ENCODE data around the gene TTC28.

The TTC28 gene

GRCh38 chr22:27966168-27967064 is 713.2 kb downstream of the TTC28 start:
- no peak overlapping the region for H3K9ac ChIP-seq (ENCODE audit: insufficient read length, low read depth)
- H3K4me3 ChIP-seq (ENCODE audit: insufficient read length, low read depth): no peak overlapping the region
- H3K4me1 ChIP-seq (ENCODE audit: insufficient read depth, insufficient read length): no peaks in the 10 kb centered on the region
- no peak for DNase-seq (ENCODE audit: low read depth, low spot score)
- H3K9me3 ChIP-seq (ENCODE audit: insufficient read depth, low read length): no peaks in the 10 kb centered on the region; the same call in 1 of the 2 replicates
- H3K36me3 ChIP-seq (ENCODE audit: insufficient read depth, insufficient read length, low read length): no peaks in the 10 kb centered on the region
- TF ChIP-seq SUZ12 (IDR thresholded peaks at IDR 0.05; ENCODE audit: extremely low read depth, insufficient read depth, insufficient read length): no peak
- no peak for TF ChIP-seq ZNF274 (IDR thresholded peaks at IDR 0.05; ENCODE audit: low read depth, low read length)
- no peak for TF ChIP-seq YY1 (IDR thresholded peaks at IDR 0.05; ENCODE audit: insufficient read depth, insufficient read length)
- H3K27me3 ChIP-seq (ENCODE audit: insufficient read depth, insufficient read length): no peaks in the 10 kb centered on the region

GRCh38 chr22:27962268-27963044 is 717.2 kb downstream of the TTC28 start:
- no peaks in the 10 kb centered on the region for H3K36me3 ChIP-seq (ENCODE audit: insufficient read depth, insufficient read length, low read length)
- H3K4me3 ChIP-seq (ENCODE audit: insufficient read length, low read depth): no peak overlapping the region
- no peaks in the 10 kb centered on the region for H3K27me3 ChIP-seq (ENCODE audit: insufficient read depth, insufficient read length)
- no peak overlapping the region for H3K9ac ChIP-seq (ENCODE audit: insufficient read length, low read depth)
- TF ChIP-seq ZNF274 (IDR thresholded peaks at IDR 0.05; ENCODE audit: low read depth, low read length) (no peak), SUZ12 (IDR thresholded peaks at IDR 0.05; ENCODE audit: extremely low read depth, insufficient read depth, insufficient read length) (no peak)
- no peaks in the 10 kb centered on the region for H3K4me1 ChIP-seq (ENCODE audit: insufficient read depth, insufficient read length)
- H3K9me3 ChIP-seq (ENCODE audit: insufficient read depth, low read length): no peaks in the 10 kb centered on the region
- no peak for DNase-seq (ENCODE audit: low read depth, low spot score)

- Histone ChIP-seq H3K9me3 (ENCODE audit: insufficient read depth, low read length) (no peaks in the 10 kb centered on the region), H3K9ac (ENCODE audit: insufficient read length, low read depth) (no peak overlapping the region), H3K36me3 (ENCODE audit: insufficient read depth, insufficient read length, low read length) (no peaks in the 10 kb centered on the region), H3K4me3 (ENCODE audit: insufficient read length, low read depth) (no peak overlapping the region), H3K27me3 (ENCODE audit: insufficient read depth, insufficient read length) (no peaks in the 10 kb centered on the region), H3K4me1 (ENCODE audit: insufficient read depth, insufficient read length) (no peaks in the 10 kb centered on the region)
- no peak for DNase-seq (ENCODE audit: low read depth, low spot score)
- TF ChIP-seq ZNF274 (IDR thresholded peaks at IDR 0.05; ENCODE audit: low read depth, low read length): no peak
- no peak for TF ChIP-seq SUZ12 (IDR thresholded peaks at IDR 0.05; ENCODE audit: extremely low read depth, insufficient read depth, insufficient read length)
- TF ChIP-seq YY1 (IDR thresholded peaks at IDR 0.05; ENCODE audit: insufficient read depth, insufficient read length): no peak
Observed at GRCh38 chr22:27961680-27962079, 718.0 kb downstream of the TTC28 start.

- Histone ChIP-seq H3K9ac (ENCODE audit: insufficient read length, low read depth) (no peak overlapping the region), H3K27me3 (ENCODE audit: insufficient read depth, insufficient read length) (no peaks in the 10 kb centered on the region), H3K4me1 (ENCODE audit: insufficient read depth, insufficient read length) (no peaks in the 10 kb centered on the region), H3K9me3 (ENCODE audit: insufficient read depth, low read length) (no peaks in the 10 kb centered on the region), H3K36me3 (ENCODE audit: insufficient read depth, insufficient read length, low read length) (no peaks in the 10 kb centered on the region), H3K4me3 (ENCODE audit: insufficient read length, low read depth) (no peak overlapping the region)
- no peak for TF ChIP-seq YY1 (IDR thresholded peaks at IDR 0.05; ENCODE audit: insufficient read depth, insufficient read length)
- TF ChIP-seq ZNF274 (IDR thresholded peaks at IDR 0.05; ENCODE audit: low read depth, low read length): no peak
- TF ChIP-seq SUZ12 (IDR thresholded peaks at IDR 0.05; ENCODE audit: extremely low read depth, insufficient read depth, insufficient read length): no peak
- no peak for DNase-seq (ENCODE audit: low read depth, low spot score)
Observed at GRCh38 chr22:27961182-27961581, 718.5 kb downstream of the TTC28 start.

GRCh38 chr22:27959335-27960090 is 720.1 kb downstream of the TTC28 start:
- Histone ChIP-seq H3K4me3 (ENCODE audit: insufficient read length, low read depth) (no peak overlapping the region), H3K27me3 (ENCODE audit: insufficient read depth, insufficient read length) (no peaks in the 10 kb centered on the region), H3K4me1 (ENCODE audit: insufficient read depth, insufficient read length) (no peaks in the 10 kb centered on the region), H3K9ac (ENCODE audit: insufficient read length, low read depth) (no peak overlapping the region), H3K36me3 (ENCODE audit: insufficient read depth, insufficient read length, low read length) (no peaks in the 10 kb centered on the region), H3K9me3 (ENCODE audit: insufficient read depth, low read length) (no peaks in the 10 kb centered on the region)
- TF ChIP-seq ZNF274 (IDR thresholded peaks at IDR 0.05; ENCODE audit: low read depth, low read length) (no peak), SUZ12 (IDR thresholded peaks at IDR 0.05; ENCODE audit: extremely low read depth, insufficient read depth, insufficient read length) (no peak), YY1 (IDR thresholded peaks at IDR 0.05; ENCODE audit: insufficient read depth, insufficient read length) (no peak)
- no peak for DNase-seq (ENCODE audit: low read depth, low spot score)

GRCh38 chr22:27952779-27953178 is 726.9 kb downstream of the TTC28 start:
- no peak for DNase-seq (ENCODE audit: low read depth, low spot score)
- Histone ChIP-seq H3K9me3 (ENCODE audit: insufficient read depth, low read length) (no peaks in the 10 kb centered on the region), H3K4me1 (ENCODE audit: insufficient read depth, insufficient read length) (no peaks in the 10 kb centered on the region), H3K4me3 (ENCODE audit: insufficient read length, low read depth) (no peak overlapping the region), H3K27me3 (ENCODE audit: insufficient read depth, insufficient read length) (no peaks in the 10 kb centered on the region), H3K36me3 (ENCODE audit: insufficient read depth, insufficient read length, low read length) (no peaks in the 10 kb centered on the region), H3K9ac (ENCODE audit: insufficient read length, low read depth) (no peak overlapping the region)
- TF ChIP-seq ZNF274 (IDR thresholded peaks at IDR 0.05; ENCODE audit: low read depth, low read length): no peak
- no peak for TF ChIP-seq YY1 (IDR thresholded peaks at IDR 0.05; ENCODE audit: insufficient read depth, insufficient read length)
- TF ChIP-seq SUZ12 (IDR thresholded peaks at IDR 0.05; ENCODE audit: extremely low read depth, insufficient read depth, insufficient read length): no peak
